Superior temporal gyrus (tissue), 1 donor: ENCODE results near the gene ZNRF1.

Experiments
- DNase-seq: peaks from one replicate; pipeline ENCODE4 v3.0.0-alpha.2; 2016; ENCODE audit errors: extremely low spot score

The ZNRF1 gene

DNA sequence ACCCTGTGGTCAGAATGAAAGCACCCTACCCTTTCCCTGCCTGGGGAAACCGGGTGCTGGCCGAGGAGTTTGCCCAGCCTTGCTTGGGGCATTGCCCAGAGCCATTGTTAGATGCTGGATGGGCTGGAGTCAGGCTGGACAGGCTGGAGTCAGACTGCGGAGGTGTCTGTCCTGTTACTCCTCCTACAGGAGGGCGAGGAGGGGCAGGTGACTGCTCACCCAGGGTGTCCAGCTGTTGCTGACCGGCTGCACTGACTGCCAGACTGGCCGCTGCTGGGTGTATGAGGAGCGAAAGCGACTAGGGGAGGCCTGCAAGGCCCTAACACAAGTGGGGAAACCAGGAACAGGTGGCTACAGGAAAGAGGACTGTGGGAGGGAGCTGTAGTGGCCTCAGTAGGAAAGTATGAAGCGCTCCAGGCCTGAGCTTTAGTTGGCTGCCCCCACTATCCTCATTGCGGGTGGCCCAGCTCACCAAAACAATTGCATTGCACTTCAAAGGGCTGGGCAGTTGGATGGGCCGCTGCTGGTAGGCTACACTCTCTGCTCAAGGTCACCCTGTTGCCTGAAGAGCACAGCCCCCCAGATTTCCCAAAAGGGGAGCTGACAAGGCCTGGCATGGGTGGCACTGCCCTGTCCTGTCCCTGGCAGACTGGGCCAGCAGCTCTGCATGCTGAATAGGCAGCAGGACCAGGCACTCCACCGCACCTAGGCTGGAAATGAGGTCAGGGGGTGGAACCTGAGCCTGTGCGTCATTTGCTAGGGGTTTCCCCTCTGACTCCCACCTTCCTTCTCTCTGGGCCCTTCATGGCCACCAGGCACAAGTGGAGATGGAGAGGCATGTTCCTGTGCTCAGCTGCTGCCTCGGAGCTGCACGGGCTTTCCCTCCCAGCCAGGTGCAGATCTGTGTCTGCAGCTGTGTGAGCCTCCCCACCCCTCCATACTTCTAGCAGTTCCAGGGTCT lies 99.4 kb downstream of the ZNRF1 start:
- no peak for DNase-seq

DNA sequence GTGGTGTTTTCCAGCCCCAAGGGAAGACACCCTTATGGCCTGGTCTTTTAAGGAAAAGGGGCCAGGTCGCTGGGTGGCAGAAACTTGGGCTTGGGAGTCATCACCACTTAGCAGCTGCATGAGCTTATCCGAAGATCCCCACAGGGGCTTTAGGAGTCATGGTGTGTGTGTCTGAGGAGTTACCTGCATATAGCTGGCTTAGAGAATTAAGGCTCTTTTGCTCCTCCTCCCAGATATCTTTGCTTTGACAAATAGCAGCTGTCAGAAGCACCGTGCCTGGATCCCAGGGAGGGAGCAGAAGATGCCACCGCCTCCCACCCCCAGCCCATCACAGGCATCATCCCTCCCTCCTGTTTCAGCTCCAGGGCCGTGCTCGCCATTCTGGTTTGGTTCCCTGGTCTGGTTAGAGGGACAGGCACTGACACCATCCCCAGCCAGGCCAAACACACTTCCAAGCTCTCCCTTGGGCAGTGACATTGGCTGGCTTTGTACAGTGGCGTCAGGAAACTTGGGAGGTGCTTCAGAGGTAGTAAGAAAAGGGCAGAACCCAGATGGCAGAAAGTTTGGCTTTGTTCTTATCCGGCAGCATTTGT lies 100.3 kb downstream of the ZNRF1 start:
- DNase-seq, result no peak

DNA sequence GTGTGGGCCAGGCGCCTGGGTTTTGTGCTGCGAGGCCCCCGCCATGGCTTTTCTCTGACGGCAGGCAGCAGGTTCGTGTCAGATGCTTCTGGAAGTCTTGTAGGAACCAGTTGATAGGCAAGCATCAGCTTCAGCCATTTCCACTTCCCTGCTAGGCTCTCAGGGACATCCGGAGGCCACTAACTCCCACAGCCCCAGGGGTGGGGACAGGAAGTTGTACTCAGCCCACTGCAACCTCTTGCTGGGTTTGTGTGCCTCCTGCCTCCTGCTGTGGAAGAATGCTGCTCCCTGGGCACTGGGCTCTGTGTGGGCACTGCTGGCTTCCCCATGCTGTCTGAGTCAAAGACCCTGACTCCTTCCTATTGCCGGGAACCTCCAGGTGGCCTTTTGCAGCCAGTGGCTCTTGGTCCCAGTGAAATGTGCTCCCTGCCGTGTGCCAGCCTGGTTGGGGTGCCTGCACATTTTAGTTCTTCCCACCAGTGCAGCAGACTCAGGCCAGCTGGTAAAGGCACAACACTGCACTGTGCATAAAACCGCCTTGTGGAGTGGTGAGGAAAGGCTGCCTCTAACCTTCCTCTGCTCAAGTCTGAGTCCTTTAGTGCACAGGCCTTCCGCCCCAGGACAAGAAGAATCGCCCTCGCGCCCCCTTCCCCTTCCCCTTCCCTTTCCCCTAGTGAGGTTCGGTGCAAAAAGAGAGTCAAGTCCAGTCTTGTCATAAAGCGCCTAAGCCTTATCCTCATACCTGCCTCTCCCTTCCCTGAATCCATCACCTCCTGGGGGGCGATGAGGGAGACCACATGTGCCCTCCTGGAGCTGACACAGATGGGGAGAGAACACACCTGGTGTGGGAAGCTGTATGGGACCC lies 101.1 kb downstream of the ZNRF1 start:
- DNase-seq, result no peak

DNA sequence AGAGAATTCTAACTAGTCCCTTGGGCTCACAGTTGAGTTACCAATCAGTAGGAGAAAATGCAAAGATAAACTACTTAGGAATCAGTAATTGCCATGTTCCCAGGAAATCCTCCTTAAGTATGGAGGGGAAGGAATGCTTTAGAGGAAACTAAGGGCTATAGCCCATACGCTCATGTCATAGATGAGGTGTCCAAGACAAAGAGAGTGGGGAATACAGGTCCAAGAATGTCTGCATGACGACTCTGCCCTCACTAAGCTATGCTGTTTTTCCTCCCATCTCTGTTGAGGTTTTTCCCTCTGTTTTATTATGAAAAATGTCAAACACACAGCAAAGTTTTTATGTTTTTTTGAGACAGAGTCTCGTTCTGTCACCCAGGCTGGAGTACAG lies 101.8 kb downstream of the ZNRF1 start:
- no peak for DNase-seq

DNA sequence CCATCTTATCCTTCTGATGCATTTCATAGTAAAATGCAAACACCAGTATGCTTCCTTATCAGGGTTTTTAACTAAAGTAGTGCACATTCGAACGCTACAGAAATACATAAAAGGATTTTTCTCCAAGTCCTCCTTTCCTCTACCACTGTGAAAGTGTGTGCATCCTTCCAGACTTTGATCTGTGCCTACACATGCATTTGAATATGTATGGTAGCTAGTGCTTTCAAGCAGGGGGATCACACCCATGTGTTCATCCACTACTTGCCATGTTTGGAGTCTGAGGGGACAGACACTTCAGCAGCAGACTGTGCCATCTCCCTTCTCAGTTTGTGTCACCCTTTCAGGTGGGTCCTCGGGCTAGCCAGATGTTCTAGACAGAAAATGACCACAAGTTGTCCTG lies 102.8 kb downstream of the ZNRF1 start:
- DNase-seq, result no peak

DNA sequence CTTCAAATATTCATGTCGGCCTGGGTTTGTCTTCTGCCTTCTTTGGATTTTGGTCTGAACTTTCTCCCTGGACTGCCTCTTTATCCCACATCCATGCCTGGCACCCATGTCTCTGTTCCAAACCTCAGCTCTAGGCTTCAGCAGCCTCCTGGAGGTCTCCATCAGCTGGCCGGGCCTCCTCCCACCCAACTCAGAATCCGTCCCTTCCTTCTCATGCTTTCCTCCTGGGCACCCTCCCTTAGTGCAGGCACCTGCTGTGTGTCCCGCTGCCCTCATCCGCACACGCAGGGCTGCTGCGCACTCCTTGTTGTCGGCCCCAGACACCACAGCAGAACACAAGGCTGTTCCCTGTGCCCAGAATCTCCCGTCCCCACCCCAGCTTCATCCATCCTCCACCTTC lies 103.8 kb downstream of the ZNRF1 start:
- DNase-seq, result no peak

DNA sequence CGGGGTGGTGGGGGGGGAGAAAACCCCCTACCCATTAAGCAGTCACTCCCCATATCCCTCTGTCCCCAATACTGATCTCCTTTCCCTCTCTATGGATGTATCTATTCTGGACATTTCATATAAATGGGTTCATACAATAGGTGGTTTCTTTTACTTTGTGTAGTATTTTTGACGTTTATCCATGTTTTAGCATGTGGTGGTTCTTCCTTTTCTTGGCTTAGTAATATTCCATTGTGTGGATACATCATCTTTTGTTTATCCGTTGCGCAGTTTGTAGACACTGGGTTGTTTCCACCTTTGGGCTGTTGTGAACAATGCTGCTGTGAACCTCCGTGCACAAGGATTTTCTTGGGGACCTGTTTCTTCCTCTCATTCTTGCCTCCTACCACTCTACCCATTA lies 105.2 kb downstream of the ZNRF1 start:
- DNase-seq, result no peak

DNA sequence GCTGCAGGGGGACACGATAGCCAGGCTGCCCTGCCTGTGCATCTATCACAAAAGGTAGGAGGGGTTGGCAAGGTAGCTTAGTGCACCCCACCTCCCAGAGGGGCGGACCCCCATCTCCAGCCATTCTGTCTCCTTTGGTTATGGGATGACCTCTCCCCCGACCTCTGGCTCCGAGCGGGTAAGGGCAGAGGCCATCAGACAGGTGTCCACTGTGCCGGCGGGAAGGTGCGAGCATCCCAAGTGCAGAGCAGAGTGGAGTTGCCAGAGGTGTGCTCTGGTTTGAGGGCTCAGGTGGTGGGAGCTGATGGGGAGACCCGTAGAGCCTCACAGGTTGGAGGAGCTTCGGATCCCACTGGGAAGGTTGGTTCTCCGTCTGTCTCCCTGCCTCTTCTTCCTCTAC lies 106.0 kb downstream of the ZNRF1 start:
- DNase-seq, result no peak

DNA sequence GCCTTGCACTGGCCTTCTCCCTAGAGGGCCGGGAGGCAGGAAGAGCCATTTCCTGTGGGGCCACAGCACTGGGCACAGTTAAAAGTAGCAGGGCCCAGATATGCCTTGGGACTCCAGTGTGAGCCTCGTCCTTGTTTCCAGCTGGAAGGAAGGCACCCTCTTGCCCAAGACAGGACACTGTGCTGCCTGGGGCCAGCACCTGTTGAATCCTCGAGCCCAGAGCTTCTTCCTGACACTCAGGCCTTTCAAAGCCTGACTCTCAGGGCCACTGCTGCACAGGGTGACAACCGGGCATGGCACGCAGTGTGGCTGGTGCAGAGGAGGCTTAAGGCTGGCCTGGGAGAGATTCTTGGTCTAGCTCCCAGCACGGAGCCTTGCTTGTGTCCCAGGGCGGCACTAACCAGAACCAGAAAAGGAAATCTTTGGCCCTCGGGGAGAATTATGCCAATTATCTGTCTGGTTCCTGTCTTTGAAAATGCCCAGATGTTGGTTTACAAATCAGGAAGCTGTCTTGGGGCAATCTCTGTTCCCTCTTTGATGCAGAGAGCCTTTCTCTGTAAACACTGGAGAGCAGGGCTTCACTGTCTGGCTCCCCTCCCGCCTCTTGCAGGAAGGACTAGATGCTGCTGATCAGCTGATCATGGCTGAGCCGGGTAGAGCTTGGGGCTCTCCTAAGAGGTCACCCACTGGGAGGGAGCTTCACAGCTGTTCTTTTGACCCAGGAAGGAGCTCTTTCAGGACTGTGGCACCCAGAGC lies 106.7 kb downstream of the ZNRF1 start:
- DNase-seq, result peak; percentile 74

DNA sequence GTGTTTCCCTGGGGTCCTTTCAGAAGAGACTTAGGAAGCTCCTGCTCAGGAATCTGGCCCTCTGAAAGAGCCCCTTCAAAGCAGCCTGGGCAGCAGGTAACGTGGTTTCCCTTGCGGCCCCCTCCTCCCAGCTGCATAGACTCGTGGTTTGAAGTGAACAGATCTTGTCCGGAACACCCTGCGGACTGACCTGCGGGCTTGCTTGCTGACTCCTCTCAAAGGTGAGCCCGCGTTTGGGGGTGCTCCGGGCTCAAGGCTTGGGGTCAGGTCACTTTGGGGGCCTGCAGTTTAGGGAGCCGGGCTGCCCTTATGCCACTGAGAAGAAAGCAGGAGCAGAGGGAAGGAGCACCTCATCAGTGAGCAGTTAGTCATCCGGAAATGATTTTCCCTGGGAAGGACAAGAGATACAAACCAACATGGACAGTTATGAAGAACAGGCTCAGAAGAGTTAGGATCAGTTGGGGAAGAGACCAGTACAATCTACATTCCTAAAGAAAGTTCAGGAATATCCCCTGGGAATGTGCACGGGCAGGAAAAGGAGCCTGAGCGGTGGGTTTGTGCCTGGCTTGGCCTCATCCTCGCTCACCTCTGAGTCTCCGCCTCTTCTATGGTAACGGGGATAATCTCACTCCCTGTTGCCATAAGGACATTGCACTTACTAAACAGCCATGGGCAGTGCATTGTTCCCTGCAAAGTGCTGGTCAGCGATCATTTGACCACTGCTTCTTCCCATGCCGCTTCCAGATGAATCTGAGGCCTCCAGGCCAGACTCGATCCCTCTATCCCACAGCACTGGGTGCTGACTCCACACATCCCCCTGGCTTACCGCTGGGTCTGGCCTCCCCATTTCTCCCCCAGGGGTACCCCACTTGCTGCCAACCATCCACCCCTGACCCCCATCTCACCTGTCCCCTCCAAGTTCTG lies 107.8 kb downstream of the ZNRF1 start:
- no peak for DNase-seq

DNA sequence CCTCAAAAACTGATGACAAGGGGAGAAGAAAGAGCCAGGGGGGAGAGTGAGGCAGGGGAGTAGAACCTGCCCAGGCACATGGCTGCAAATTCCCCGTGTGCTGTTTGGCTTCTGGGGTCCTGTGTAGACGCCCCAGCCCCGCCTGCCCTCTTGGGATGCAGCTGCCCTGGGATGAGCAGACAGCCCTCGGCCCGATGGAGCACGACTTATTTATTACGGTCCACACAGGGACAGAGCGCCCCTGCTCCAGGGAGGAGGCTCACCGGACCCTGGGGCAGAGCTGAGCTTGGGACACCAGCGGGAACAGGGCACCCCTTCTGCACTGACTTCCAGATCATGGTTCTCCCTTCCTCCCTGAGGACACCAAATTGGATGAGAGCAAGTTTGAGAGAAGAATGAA lies 108.7 kb downstream of the ZNRF1 start:
- DNase-seq, result no peak

DNA sequence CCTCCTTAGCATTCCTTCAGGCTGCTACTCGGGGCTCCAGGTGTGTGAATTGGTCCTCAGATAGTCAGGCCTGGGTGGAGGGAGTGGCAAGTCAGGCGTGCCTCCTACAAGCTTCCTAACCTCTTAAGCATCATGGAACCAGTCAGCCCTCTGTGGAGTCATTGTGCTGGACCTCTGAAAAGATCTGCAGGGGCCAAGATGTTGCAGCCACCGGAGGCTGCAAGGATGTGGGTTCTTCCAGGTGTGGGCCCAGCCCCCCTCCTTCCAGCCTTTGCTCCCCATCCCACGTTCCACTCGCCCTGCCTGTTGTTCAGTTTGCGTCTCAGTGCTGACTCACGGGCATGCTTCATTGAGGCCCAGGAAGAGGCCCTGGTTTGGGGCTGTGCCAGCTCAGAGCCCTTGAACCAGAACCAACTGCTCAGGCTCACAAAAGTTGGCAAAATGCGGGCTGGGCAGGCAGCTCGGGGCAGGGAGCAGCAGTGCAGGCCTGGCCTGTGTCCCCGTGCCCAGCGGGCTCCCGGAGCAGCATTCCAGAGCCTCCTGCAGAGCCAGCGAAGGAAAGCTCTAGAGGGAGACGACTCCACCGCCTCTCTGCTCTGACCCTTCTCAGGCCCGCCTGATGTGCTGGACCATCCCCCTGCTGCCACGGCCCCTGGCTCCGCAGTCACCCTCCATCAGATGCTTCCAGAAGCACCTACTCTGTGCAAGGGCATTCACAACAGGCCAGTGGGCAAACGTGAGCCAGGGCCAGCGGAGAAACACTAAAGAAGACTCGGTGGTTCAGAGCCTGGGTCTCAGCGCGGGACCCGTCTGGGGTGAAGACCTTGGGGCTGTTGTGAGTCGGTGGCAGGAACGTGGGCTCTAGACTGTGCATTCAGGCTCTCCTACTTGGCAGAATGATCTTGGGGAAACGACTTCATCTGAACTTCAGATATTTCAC lies 110.2 kb downstream of the ZNRF1 start:
- peak; percentile 69 for DNase-seq

DNA sequence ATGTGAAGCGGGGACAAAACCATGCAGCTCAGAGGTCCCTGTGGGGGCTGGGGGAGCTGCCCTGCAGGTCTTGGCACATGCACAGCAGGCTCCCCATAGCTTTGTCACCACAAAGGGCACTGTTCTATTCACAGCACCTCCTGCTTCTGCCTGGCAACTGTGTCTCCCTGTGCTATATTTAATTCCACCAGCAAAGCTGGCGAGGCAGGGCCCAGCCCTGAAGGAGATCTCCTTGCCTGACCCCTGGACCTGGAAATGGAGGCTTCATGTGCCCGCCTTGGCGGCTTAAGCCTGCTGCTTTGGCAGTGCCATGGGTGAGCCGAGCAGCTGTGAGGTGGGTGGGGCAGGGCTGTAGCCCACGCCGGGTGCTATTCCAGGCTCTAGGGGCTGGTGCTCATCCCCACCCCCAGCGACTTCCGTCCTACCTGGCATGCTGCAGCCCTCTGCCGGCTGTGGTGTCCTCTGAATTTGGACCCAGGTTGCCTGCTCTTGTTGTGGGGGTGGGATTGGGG lies 111.0 kb downstream of the ZNRF1 start:
- peak; percentile 48 for DNase-seq

DNA sequence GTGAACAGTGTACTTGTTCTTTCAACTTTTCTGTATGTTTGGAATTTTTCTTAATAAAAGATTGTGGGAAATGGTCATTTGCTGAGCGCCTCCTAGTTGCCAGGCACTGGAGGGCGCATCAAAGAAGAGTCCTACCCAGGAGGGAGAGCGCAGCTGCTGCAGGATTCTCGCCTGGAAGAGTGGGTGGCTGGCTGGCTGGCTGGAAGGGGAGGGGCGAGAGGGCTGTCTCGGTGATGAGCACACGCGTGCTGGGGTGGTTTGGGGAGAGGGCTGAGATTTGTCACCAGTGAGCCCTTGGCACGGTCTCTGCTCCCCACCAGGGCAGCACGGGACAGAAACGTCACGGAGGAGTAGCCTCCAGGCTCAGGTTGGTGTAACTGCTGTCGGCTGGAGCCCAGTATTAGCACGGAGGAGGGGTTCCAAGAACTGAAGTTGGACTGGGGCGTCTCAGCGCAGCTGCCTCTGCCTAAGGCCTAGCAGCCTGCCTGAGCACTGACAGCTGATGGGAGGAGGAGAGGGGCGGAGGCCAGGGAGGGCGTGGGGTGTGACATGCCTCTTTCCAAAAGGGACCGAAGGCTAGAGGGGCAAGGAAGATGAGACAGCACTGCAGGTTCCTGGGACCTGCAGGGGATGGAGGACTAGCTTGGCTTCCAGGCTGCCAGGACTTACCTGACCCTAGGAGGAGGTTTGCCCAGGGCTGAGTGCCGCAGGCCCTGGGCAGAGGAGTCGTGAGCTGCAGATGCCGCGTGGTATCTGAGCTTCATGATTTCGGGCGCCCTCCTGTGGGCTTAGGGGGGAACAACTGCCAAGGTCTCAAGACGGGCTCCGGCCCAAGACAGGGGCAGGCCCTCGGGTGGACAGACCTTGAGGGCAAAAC lies 112.1 kb downstream of the ZNRF1 start:
- DNase-seq, result peak; percentile 98

DNA sequence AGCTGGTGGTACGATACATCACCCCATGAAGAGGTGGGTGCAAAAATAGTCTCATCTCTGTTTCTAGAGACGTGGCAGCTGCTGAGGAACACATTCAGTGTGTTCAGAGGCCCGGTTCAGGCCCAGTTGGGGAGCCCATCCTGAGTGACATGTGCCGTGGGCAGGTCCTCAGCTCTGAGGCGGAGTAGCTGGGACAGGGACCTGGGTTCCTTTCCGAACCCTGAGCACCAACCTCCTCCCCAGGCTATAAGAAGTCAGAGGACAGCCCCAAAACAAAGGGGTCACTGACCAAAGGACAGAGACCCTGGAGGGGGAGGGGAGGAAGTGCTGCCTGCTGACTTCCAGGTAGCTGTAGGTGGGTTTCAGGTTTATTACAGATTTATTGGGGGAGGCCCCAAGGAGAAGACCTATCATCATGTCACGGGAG lies 112.7 kb downstream of the ZNRF1 start:
- DNase-seq, result no peak

DNA sequence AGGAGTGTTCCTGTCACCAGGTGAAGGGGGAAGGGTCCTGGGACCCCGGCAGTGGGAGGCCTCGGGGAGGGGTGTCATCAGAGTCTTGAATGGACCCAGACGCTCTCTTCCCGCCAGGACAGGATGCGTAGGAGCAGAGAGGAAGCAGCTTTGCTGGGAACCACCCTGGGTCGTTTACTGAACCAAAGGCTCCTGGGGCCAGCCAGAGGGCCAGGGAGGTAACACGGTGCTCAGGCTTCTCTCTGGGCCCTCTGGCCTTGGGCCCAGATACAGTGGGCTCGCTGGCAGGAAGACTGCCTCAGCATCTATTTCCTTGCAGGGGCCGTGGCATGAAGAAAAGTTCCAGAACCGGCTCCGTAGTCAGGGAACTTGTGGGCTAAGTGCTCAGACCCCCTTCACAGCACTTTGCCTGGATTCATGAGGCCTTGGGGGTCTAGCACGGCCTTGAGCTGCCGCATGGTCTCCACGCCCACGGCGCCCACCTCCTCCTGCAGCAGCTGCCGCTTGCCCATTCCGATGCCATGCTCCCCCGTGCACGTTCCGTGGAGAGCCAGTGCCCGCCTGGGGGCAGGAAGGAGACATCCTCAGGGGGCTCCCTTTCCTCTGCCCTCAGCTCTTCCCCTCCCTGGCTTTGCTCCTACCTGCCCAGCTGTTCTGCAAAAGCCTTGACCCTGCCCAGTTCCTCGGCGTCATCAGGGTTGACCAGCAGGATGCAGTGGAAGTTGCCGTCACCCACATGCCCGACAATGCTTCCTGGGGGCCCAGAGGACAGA lies 113.3 kb downstream of the ZNRF1 start:
- no peak for DNase-seq

DNA sequence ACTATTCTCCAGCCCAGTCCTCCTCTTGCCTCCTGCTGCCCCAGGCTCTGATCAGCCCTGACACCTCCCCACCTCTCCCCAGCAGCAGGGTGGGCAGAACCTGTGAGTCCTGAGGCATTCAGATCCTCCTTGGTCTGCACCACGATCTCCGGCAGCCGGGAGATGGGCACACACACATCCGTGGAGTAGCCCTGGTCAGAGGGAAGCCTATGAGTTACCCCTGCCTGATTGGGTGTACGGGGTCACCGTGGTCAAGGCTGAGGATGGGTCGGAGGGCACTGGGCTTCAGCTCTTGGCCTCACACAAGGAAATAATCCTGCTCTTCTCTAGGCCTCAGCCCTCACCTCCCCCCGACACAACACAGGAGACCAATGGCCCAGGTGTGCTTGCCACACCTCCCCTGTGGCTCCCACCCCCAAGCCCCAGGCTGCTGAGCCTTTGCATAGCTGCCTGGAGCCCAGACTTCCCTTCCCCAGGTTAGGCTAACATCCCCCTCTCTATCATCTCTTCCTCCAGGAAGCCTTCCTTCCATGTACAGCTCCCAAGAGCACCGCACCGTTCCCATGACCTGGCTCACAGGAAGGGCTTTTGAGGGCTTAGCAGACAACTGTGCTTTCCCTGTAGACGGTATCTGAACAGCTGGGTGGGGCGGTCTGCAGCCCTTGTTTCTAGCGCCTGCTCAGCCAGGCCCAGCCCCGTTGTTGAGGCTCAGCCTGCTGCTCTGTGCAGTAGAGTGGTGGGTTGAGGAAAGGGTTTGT lies 114.1 kb downstream of the ZNRF1 start:
- no peak for DNase-seq
